ENCODE data around the gene ACTG1. TPM values are rescaled to one million over a fixed set of nuclear protein-coding genes. Genes with fewer than 3 reads are reported as not detected.

ACTG1 gene
- total RNA-seq, 1 donor from 2014 or later: 9,336 TPM

DNA sequence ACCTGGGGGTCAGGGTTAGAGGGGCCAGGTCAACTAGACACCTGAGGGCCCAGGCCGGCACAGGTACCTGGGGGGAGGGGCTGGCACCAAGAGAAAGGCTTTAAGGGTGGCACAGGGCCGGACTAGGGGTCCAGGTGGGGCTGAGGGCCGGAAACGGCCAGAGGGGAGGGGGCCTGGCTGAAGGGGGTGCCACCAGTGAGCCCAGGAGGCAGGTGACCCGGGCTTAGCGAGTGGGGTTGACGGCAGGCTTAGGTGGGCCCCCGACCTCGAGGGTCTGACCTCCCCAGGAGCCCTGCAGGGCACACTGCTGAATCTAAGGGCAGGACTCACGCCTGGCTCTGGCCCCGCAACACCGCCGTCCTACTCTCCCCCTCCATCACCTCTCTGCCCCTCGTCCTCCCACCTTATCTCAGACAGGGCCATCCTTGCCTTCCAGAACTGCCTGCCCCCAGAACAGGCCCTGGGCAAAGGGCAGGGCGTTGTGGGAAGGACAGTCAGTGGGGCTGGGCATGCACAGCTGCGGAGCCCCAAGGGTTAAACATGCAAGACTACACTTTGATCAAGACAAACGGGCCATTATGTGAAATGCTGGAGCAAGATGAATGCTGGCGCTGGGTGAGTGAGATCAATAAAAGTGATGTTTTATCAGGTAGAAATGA is 44.4 kb downstream of the ACTG1 start:
- DNase-seq (ENCODE audit: extremely low read depth, low read depth, low spot score): no peak

DNA sequence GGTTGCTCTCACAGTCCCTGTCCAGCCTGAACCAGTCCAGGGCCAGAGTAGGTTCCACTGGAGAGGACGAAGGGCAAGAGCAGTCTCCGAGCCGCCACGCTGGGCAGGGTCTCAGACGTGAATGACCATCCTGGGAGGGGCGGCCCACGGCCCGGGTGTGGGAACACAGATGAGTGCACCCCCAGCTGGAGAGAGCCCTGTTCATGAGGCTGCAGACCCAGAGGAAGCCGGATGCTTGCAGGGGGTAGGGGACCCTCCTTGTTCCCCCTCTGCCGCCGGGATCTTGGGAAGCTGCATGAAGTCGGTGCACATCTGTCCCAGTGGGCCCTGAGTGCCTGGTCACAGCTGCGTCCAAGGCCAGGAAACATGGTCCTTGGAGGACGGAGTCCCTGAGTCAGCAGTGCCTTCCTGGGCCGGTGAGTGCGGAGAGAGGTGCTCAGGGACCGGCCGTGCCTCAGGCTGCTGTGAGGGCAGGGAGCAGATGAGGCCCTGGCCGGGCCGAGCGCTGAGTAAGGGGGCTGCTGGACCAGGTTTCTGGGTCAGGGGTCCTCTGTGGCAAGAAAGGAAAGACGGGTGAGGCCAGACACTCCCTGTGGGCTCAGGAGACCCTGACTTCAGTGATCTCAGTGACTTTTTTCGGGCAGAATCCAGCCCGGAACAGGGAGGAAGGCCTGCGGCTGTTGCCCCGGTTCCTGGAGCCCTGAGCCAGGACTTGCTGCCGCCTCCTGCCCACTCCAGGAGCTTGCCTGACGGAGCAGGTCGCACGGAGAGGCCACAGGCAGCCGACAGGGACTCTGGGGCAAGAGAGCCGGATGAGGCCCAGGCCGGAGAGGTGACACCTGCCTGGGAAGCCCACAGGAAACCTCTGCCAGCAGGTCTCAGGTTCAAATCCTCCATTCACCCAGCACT is 45.8 kb downstream of the ACTG1 start:
- no peak for DNase-seq (ENCODE audit: extremely low read depth, low read depth, low spot score)

DNA sequence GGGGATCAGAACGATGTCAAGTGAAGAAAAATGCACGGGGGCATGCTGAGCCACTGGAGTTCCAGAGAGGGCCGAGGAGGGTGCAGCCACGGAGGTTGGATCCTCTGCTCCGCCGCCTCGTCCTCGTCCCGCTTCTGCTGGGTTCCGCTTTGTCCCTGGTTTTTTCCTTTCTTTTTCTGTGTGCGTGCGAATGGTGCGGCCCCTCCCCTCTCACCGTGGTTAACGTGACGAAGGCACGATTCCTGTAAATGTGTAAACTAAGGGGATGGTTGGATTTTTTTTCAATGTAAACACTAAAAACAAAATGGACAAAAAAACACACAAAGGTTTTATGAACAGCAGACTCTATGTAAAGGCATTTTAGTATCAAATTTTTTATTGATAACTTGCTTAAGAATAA is 46.7 kb downstream of the ACTG1 start:
- no peak for DNase-seq (ENCODE audit: extremely low read depth, low read depth, low spot score)

DNA sequence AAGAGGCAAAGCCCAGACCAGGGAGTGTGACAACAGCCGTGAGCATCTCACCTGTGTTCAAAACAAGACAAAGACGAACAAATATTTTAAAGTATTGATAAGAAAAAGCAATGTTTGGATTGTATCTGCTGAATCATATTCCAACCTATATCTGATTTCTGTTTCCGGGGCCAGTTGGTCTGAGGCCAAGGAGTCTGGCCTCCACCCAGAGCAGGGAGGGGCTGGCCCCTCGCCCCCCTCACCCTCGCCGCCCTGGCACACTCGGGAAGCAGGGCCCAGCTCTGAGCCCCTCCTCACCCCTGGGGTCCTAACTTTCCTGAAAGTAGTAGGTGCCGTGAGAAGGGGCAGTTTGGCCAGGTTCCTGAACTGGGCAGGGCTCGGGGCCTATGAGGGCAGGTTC is 48.0 kb downstream of the ACTG1 start:
- DNase-seq (ENCODE audit: extremely low read depth, low read depth, low spot score): no peak

DNA sequence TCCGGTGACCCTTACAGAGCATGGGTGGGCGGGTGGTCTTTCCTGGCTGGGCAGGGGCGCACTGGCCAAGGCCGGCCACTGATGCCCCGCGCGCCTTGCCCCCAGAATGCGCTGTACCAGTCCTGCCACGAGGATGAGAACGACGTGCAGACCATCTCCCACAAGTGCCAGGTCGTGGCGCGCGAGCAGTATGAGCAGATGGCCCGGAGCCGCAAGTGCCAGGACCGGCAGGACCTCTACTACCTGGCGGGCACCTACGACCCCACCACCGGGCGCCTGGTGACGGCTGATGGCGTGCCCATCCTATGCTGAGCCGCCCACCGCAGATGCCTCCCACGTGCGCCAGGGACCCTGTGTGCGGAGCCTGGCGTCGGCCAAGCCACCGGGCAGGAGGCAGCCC is 49.1 kb downstream of the ACTG1 start:
- DNase-seq (ENCODE audit: extremely low read depth, low read depth, low spot score): no peak

DNA sequence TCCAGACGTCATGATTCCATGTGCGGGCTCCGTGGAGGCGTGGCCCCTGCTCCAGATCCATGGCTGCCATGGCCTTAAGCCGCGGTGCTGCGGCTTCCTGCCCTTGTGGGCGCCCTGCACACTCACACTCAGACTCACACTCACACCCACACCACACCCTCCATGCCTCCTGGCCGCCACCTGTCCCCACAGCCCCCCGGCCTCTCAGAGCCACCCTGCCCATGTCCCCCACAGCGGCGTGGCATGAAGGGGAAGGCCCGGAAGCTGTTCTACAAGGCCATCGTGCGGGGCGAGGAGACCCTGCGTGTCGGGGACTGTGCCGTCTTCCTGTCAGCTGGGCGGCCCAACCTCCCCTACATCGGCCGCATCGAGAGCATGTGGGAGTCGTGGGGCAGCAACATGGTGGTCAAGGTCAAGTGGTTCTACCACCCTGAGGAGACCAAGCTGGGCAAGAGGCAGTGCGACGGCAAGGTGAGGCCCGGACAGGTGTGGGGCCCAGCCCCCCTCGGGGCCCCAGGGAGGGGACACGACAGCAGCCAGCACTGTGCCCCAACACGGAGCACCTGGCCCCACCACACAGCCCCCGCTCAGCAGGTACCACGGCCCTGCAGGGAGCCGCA is 50.0 kb downstream of the ACTG1 start:
- DNase-seq (ENCODE audit: extremely low read depth, low read depth, low spot score): no peak

DNA sequence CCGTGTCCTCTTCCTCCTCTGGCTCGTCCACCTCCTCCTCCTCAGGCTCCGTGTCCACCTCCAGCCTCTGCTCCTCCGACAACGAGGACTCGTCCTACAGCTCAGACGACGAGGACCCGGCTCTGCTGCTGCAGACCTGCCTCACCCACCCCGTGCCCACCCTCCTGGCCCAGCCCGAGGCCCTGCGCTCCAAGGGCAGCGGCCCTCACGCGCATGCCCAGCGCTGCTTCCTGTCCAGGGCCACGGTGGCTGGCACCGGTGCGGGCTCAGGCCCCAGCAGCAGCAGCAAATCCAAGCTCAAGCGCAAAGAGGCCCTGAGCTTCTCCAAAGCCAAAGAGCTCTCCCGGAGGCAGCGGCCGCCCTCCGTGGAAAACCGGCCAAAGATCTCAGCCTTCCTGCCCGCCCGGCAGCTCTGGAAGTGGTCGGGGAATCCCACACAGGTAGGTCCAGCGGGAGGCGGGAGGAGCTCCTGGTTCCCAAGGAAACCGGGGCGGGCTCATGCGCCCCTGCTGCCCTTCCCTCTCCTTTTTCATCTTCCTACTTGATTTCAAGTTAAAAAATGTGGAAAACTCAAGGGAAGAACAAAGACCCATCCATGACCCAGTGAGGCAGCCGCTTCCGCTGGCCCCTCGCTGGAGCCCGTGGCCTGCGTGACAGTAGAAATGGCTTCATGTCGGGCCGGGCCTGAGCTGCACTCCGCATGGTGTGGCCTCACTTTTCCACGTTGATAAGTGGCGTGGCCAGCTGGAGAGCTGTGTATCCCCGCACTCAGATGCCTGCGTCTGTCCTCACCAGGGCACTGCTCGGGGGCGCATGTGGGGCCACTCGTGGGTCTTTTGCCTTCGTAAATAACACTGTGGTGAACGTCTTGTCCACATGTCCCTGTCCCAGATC is 50.7 kb downstream of the ACTG1 start:
- DNase-seq (ENCODE audit: extremely low read depth, low read depth, low spot score): no peak

DNA sequence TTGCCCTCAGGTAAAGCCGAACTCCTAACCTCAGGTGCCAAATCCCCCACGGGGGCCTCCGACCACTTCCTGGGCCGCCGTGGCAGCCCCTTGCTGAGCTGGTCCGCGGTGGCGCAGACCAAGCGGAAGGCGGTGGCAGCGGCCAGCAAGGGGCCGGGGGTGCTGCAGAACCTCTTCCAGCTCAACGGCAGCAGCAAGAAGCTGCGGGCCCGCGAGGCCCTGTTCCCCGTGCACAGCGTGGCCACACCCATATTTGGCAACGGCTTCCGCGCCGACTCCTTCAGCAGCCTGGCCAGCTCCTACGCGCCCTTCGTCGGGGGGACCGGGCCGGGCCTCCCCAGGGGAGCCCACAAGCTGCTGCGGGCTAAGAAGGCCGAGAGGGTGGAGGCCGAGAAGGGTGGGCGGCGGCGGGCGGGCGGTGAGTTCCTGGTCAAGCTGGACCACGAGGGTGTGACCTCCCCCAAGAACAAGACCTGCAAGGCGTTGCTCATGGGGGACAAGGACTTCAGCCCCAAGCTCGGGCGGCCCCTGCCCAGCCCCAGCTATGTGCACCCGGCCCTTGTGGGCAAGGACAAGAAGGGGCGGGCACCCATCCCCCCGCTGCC is 51.6 kb downstream of the ACTG1 start:
- no peak for DNase-seq (ENCODE audit: extremely low read depth, low read depth, low spot score)

Other genes starting within 250 kb of the ACTG1 start
- 113 and 162 TPM in 2 replicates for gene SLC38A10, start 217.5 kb downstream of the ACTG1 start, total RNA-seq
- gene BAHCC1, start 117.3 kb downstream of the ACTG1 start, total RNA-seq: 19.3 and 30.5 TPM in 2 replicates
- gene FSCN2, start 15.6 kb upstream of the ACTG1 start, total RNA-seq: 0.29 and 0.64 TPM in 2 replicates
- 44.2 and 50.8 TPM in 2 replicates for gene FAAP100, start 39.6 kb upstream of the ACTG1 start, total RNA-seq
- gene NPLOC4, start 124.3 kb upstream of the ACTG1 start, total RNA-seq: 80.5 and 111 TPM in 2 replicates
- gene TSPAN10, start 124.4 kb upstream of the ACTG1 start, total RNA-seq: 0.18 and 0.44 TPM in 2 replicates
- 2.7 and 3.2 TPM in 2 replicates for gene PDE6G, start 143.7 kb upstream of the ACTG1 start, total RNA-seq
- gene OXLD1, start 153.8 kb upstream of the ACTG1 start, total RNA-seq: 16.5 and 35.1 TPM in 2 replicates
- 19.0 and 22.8 TPM in 2 replicates for gene CCDC137, start 153.9 kb upstream of the ACTG1 start, total RNA-seq
- gene ARL16, start 171.0 kb upstream of the ACTG1 start, total RNA-seq: 25.6 and 38.8 TPM in 2 replicates
- 136 and 145 TPM in 2 replicates for gene HGS, start 171.2 kb upstream of the ACTG1 start, total RNA-seq
- gene MRPL12, start 190.6 kb upstream of the ACTG1 start, total RNA-seq: 75.4 and 84.5 TPM in 2 replicates
- gene SLC25A10, start 199.5 kb upstream of the ACTG1 start, total RNA-seq: 13.2 and 19.0 TPM in 2 replicates

Measured in glomerular endothelial cell (primary cell).